Liver (tissue), 9 donors: ENCODE measurements around the gene JAKMIP2. TPM values are rescaled to one million over a fixed set of nuclear protein-coding genes. Genes with fewer than 3 reads are reported as not detected.

Experiments used
- DNase-seq: peaks from one replicate; pipeline ENCODE4 v3.0.0-alpha.2; 2017; ENCODE audit warnings: low spot score
- H3K27ac ChIP-seq, 2 donors: one replicate each; pipeline ENCODE4 v1.7.0; 2013; ENCODE audit warnings: inconsistent platforms in 2 of 2, low read length in 2 of 2, control low read depth in 1 of 2, low read depth in 1 of 2, mild to moderate bottlenecking in 1 of 2
- H3K27me3 ChIP-seq, 4 donors: one replicate each; pipeline versions ENCODE4 v1.6.1 to v1.7.0; 2013; ENCODE audit warnings: low read length in 3 of 4, inconsistent platforms in 1 of 4, mild to moderate bottlenecking in 1 of 4, moderate library complexity in 1 of 4; ENCODE audit not compliant: control insufficient read depth in 4 of 4, insufficient read depth in 4 of 4
- H3K36me3 ChIP-seq, 4 donors: one replicate each; pipeline versions ENCODE4 v1.6.1 to v1.7.0; 2013; ENCODE audit warnings: low read length in 3 of 4, mild to moderate bottlenecking in 3 of 4, low read depth in 1 of 4, moderate library complexity in 1 of 4; ENCODE audit not compliant: control insufficient read depth in 4 of 4, insufficient read depth in 3 of 4
- H3K4me1 ChIP-seq, 4 donors: one replicate each; pipeline versions ENCODE4 v1.6.1 to v1.7.0; 2013; ENCODE audit warnings: low read length in 3 of 4, mild to moderate bottlenecking in 3 of 4, moderate library complexity in 1 of 4; ENCODE audit not compliant: control insufficient read depth in 4 of 4, insufficient read depth in 4 of 4
- H3K4me3 ChIP-seq, 3 donors: one replicate each; pipeline versions ENCODE4 v1.6.1 to v1.7.0; 2013; ENCODE audit warnings: low read length in 3 of 3, control low read depth in 1 of 3, low read depth in 1 of 3, mild to moderate bottlenecking in 1 of 3
- H3K9ac ChIP-seq, 2 donors: one replicate each; pipeline ENCODE4 v1.7.0; 2013; ENCODE audit warnings: low read length in 2 of 2, mild to moderate bottlenecking in 2 of 2, moderate library complexity in 2 of 2, control low read depth in 1 of 2, low read depth in 1 of 2
- H3K9me3 ChIP-seq, 4 donors: one replicate each; pipeline versions ENCODE4 v1.6.1 to v1.7.0; 2013; ENCODE audit warnings: low read length in 3 of 4; ENCODE audit not compliant: control insufficient read depth in 4 of 4
- ATF3 ChIP-seq: IDR thresholded peaks from 2 replicates; pipeline ENCODE4 v1.6.1; 2016; ENCODE audit warnings: antibody characterized with exemption
- CTCF ChIP-seq: fragments of 150-350 bp; IDR thresholded peaks from 2 replicates; pipeline ENCODE4 v1.5.1; 2017; ENCODE audit warnings: improper control_type of control experiment, low read depth, low read length; ENCODE audit not compliant: missing input control
- EGR1 ChIP-seq, 2 donors: IDR thresholded peaks; 2 replicates each; pipeline ENCODE4 v1.6.1; 2016 to 2018; ENCODE audit warnings: antibody characterized with exemption in 2 of 2, low read depth in 2 of 2
- FOXA1 ChIP-seq: IDR thresholded peaks from 2 replicates; pipeline ENCODE4 v1.6.1; 2016; ENCODE audit warnings: antibody characterized with exemption
- FOXA2 ChIP-seq: IDR thresholded peaks from 2 replicates; pipeline ENCODE4 v1.6.1; 2016; ENCODE audit warnings: antibody characterized with exemption
- HNF4A ChIP-seq, 2 donors: conservative IDR thresholded peaks; 2 replicates each; pipeline ENCODE4 v1.6.1; 2016; ENCODE audit warnings: antibody characterized with exemption in 2 of 2, mild to moderate bottlenecking in 2 of 2
- JUND ChIP-seq, 2 donors: IDR thresholded peaks; 2 replicates each; pipeline ENCODE4 v1.6.1; 2016; ENCODE audit warnings: antibody characterized with exemption in 2 of 2
- MAX ChIP-seq: IDR thresholded peaks from 2 replicates; pipeline ENCODE4 v1.6.1; 2016; ENCODE audit warnings: antibody characterized with exemption
- RAD21 ChIP-seq, 2 donors: IDR thresholded peaks; 2 replicates each; pipeline ENCODE4 v1.6.1; 2016; ENCODE audit warnings: antibody characterized with exemption in 2 of 2, mild to moderate bottlenecking in 2 of 2
- REST ChIP-seq: IDR thresholded peaks from 2 replicates; pipeline ENCODE4 v1.6.1; 2016; ENCODE audit warnings: antibody characterized with exemption, mild to moderate bottlenecking
- SP1 ChIP-seq: IDR thresholded peaks from 2 replicates; pipeline ENCODE4 v1.6.1; 2018; ENCODE audit warnings: antibody characterized with exemption, mild to moderate bottlenecking
- WGBS: extraction: QIAGEN DNeasy Blood & Tissue Kit; methylation state at CpG from one replicate; pipeline ENCODE4 v1.1.7; 2013; 5-methylcytosine and 5-hydroxymethylcytosine counted together
- polyA plus RNA-seq, 2 donors: library from polyadenylated mRNA; stranded (reverse) in 1 of 2; unstranded in 1 of 2; fragments of 200-250 nt in 1 of 2; fragments of >200 nt in 1 of 2; fragmentation: Nextera tagmentation in 1 of 2; extraction: Ambion mirVana in 1 of 2; gene quantifications; one replicate each; pipeline versions ENCODE4 v1.2.1 to v1.2.3, GENCODE V29; 2013 to 2015
- total RNA-seq, 2 donors: library from RNA; depleted of rRNA; stranded (reverse); fragments of >200 nt; gene quantifications; one replicate each; pipeline ENCODE4 v1.2.3, GENCODE V29; 2014
- donor health status: healthy.
- donor health status: healthy.
- donor health status: healthy.
- donor health status: healthy.
- donor health status: healthy.

Gene JAKMIP2
- total and polyA plus RNA-seq, 4 donors: 0.06 to 0.38 (median 0.24) TPM

GRCh38 chr5:147611483-147611882 lies 171.0 kb downstream of the JAKMIP2 start:
- WGBS: 90% methylated on average over 4 of the region's 4 CpGs
- H3K9ac ChIP-seq: no peak overlapping the region
- no peak overlapping the region for H3K4me3 ChIP-seq
- no peaks in the 10 kb centered on the region for H3K9me3 ChIP-seq
- no peak overlapping the region for H3K27ac ChIP-seq
- H3K27me3 ChIP-seq: no peaks in the 10 kb centered on the region
- TF ChIP-seq ATF3: no peak
- no peak for TF ChIP-seq JUND (IDR thresholded peaks at IDR 0.05)
- no peak for TF ChIP-seq REST
- TF ChIP-seq FOXA2: no peak
- TF ChIP-seq CTCF: no peak
- no peak for DNase-seq
- peaks cover 0 to 12% (median 7%) of the 10 kb centered on the region in 4 donors for H3K4me1 ChIP-seq
- no peaks in the 10 kb centered on the region for H3K36me3 ChIP-seq

- no peak for DNase-seq
- Histone ChIP-seq H3K9me3 (no peaks in the 10 kb centered on the region), H3K27me3 (no peaks in the 10 kb centered on the region), H3K27ac (no peak overlapping the region), H3K4me1 (peaks cover 0 to 12% (median 7%) of the 10 kb centered on the region in 4 donors), H3K9ac (no peak overlapping the region), H3K4me3 (no peak overlapping the region), H3K36me3 (no peaks in the 10 kb centered on the region)
- TF ChIP-seq EGR1 (IDR thresholded peaks at IDR 0.05; ENCODE audit: low read depth in 2 of 2): no peak
- TF ChIP-seq FOXA1: no peak
- no peak for TF ChIP-seq JUND (IDR thresholded peaks at IDR 0.05)
- TF ChIP-seq ATF3: no peak
- TF ChIP-seq RAD21 (IDR thresholded peaks at IDR 0.05): no peak
- no peak for TF ChIP-seq CTCF
- no peak for TF ChIP-seq SP1
- no peak for TF ChIP-seq FOXA2
- no peak for TF ChIP-seq HNF4A (conservative IDR thresholded peaks at IDR 0.05)
- TF ChIP-seq MAX: no peak
- 89% methylated on average over 3 of the region's 3 CpGs for WGBS
Observed at GRCh38 chr5:147610798-147611197, 171.7 kb downstream of the JAKMIP2 start.
